ENCODE data around the gene PHEX.

The PHEX gene

GRCh38 chrX:22040184-22040583 lies 8.1 kb downstream of the PHEX start:
- DNase-seq (ENCODE audit: low read depth) = no peak

- no peak for DNase-seq (ENCODE audit: low read depth)
Observed at GRCh38 chrX:22041907-22042530, 9.9 kb downstream of the PHEX start.

- DNase-seq (ENCODE audit: low read depth) = no peak
Observed at GRCh38 chrX:22043872-22044271, 11.7 kb downstream of the PHEX start.

- no peak for DNase-seq (ENCODE audit: low read depth)
Observed at GRCh38 chrX:22047468-22047867, 15.3 kb downstream of the PHEX start.

DNA sequence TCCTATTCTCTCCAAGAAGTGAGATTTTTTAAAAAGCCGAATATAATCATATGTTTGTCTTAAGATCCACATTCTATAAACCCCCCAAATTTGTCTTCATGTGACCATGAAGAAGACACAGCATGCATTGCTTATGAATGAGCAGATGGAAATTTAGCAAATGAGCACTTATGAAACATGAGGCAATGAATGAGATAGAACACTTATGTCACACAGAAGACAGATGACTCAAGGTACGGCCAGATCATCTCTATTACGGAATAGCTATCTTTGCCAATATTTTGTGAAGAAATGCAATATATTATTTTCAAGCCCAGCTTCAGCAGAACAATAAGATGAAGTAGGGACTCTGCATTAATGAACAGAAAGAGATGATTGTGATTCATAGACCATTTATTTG lies 21.4 kb downstream of the PHEX start:
- no peak for DNase-seq (ENCODE audit: low read depth)

- no peak for DNase-seq (ENCODE audit: low read depth)
Observed at GRCh38 chrX:22056235-22056634, 24.1 kb downstream of the PHEX start.

- DNase-seq (ENCODE audit: low read depth) = no peak
Observed at GRCh38 chrX:22057667-22058066, 25.5 kb downstream of the PHEX start.

GRCh38 chrX:22059775-22060174 lies 27.6 kb downstream of the PHEX start:
- no peak for DNase-seq (ENCODE audit: low read depth)

GRCh38 chrX:22060415-22061280 lies 28.5 kb downstream of the PHEX start:
- DNase-seq (ENCODE audit: low read depth) = no peak

GRCh38 chrX:22063284-22063683 lies 31.2 kb downstream of the PHEX start:
- DNase-seq (ENCODE audit: low read depth) = no peak

- no peak for DNase-seq (ENCODE audit: low read depth)
Observed at GRCh38 chrX:22069586-22069985, 37.5 kb downstream of the PHEX start.

GRCh38 chrX:22073928-22074327 lies 41.8 kb downstream of the PHEX start:
- DNase-seq (ENCODE audit: low read depth) = no peak

- DNase-seq (ENCODE audit: low read depth) = no peak
Observed at GRCh38 chrX:22078117-22078516, 46.0 kb downstream of the PHEX start.

DNA sequence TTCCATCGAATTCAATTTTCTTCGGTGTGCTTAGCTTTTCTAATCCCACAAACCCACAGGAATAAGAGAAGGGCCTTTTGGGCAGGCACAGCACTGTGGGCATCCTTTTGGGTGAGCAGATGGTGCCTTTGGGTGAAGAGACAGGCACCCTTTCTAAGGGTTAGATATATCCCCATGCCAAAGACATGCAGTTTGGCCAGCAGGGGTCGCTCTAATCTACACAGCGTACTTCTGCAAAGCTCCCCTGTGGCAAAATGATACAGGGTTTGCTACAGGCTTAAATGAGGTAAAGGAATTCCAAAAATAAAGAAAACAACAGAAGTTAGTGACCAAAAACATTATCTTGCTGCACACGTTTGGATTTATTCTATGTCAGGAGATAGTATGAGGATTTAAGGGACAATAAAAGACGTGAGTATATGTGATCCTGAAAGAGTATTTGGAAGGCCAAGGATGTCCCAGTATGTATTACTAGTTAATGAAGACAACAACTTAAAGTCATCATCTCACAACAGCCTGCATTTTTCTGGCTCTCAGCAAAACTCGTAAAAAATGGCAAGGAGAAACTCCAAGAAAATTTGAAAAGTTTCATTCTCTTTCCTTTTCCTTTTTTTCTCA lies 49.5 kb downstream of the PHEX start:
- DNase-seq (ENCODE audit: low read depth) = peak; percentile 38

DNA sequence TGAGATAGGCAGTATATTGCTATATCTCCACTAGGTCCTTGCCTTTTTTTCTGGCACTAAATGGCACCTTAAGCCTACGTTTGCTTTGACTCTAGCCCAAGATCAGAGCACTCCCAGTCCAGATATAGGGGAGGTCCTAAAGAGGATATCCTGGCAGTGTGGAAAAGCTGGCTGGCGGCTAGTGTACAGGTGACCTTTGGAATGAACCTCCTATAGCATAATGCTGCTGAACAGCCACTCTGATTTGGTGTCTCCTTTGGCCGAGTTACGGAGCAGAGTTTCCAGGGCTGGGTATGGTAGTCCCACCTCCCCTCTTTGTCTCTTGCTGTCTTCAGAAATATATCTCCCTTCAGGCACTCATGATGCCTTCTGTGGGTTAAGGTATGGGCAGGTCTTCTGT lies 53.9 kb downstream of the PHEX start:
- DNase-seq (ENCODE audit: low read depth) = no peak

DNA sequence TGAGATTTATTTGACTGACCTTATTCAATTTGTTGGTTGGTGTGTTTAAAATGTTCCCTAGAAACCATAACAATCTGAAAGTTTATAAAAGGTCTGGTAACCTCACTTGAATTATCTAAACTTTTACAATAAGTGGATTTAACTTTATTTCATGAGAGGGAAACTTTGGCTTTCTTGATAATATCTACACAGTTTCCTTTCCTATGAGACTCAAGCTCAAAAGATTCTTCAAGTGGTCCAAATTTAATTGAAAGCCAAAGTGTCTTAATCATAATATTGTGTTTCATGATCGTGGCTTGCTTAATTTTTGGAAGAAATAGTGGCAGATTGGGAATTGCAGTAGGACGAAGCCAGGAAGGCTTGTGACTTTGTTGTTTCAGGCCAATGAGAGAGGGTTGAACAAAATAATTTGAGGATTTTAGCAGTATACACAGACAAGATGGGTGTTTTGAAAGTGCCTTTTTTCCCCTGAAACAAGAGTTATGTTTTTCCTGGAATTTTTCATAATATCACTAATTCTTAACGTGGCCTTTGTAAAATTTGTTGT lies 55.0 kb downstream of the PHEX start:
- DNase-seq (ENCODE audit: low read depth) = no peak

DNA sequence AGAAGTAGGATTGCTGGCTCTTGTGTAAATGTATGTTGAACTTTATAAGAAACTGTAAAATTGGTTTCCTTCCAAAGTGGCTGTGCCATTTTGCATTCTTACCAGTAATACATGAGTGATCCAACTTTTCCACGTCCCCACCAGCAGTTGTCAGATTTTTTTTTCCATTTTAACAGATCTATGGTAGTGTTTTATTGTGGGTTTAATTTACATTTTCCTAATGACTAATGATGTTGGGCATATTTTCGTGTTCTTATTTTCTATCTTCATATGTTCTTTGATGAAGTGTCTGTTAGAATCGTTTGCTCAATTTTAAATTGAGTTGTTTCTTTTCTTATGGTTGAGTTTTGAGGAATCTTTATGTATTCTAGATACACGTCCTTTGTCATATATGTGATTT lies 56.2 kb downstream of the PHEX start:
- DNase-seq (ENCODE audit: low read depth) = no peak

GRCh38 chrX:22090181-22090580 lies 58.1 kb downstream of the PHEX start:
- DNase-seq (ENCODE audit: low read depth) = peak; percentile 17

DNA sequence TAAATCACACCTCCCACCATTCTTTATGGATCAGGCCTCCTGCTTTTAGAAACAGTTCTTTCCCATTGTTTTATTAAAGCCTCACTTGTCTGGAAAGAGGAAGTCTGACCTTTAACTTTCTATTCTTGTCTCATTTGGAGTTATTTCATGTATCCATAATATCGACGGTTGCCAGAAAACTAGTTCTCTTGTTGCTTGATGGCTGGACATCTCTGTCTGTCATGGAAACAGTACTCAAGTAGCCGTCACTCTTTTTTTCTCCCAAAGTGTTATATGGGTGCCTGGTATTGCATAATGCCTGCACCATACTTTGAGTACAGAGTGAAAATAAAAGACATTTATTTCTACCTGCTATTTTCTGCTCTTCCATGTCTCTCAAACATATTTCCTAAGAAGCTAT lies 61.4 kb downstream of the PHEX start:
- no peak for DNase-seq (ENCODE audit: low read depth)

DNA sequence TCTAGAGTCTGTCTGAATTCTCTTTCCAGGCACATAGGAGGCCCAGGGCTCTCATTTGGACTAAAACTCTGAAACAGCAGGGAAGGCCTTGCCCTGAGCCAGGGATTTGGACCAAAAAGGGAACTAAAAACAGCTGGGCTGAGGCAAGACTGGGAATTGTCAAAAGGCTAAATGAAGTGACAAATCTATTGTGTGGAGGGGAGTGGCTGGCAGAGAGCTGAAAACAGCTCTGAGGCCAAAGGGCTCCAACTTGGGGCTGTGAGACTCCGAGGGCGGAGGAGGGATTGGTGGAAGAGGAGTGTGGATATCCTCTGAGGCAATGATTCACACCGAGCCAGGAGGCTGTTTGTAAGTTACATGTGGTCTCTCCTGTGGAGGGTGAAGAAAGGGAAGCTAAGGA lies 63.2 kb downstream of the PHEX start:
- DNase-seq (ENCODE audit: low read depth) = peak; percentile 20

- DNase-seq (ENCODE audit: low read depth) = no peak
Observed at GRCh38 chrX:22095856-22096255, 63.7 kb downstream of the PHEX start.

GRCh38 chrX:22097012-22097694 lies 65.0 kb downstream of the PHEX start:
- DNase-seq (ENCODE audit: low read depth) = peak; percentile 16
